ENCODE measurements around the gene RAD51. TPM values are rescaled to one million over a fixed set of nuclear protein-coding genes. Genes with fewer than 3 reads are reported as not detected.

Gene RAD51
- total and polyA plus RNA-seq, 2 donors (not counting 1 experiment from before 2014, with no cell fraction given): 1.3 to 5.0 TPM

Other genes with a start within 250 kb of the RAD51 start
- 6.7 and 7.4 TPM in 2 replicates for gene CHST14, start 224.2 kb upstream of the RAD51 start, total RNA-seq
- gene CHST14, start 224.2 kb upstream of the RAD51 start, polyA plus RNA-seq: 18.1 and 18.8 TPM in 2 replicates
- gene CCDC32, start 130.1 kb upstream of the RAD51 start, total RNA-seq: 14.4 and 14.5 TPM in 2 replicates
- 15.6 and 20.7 TPM in 2 replicates for gene CCDC32, start 130.1 kb upstream of the RAD51 start, polyA plus RNA-seq
- gene RPUSD2, start 125.9 kb upstream of the RAD51 start, total RNA-seq: 11.6 and 13.1 TPM in 2 replicates
- gene RPUSD2, start 125.9 kb upstream of the RAD51 start, polyA plus RNA-seq: 4.9 and 6.5 TPM in 2 replicates
- 2.1 and 5.0 TPM in 2 replicates for gene KNL1, start 100.9 kb upstream of the RAD51 start, total RNA-seq
- gene KNL1, start 100.9 kb upstream of the RAD51 start, polyA plus RNA-seq: 3.9 and 14.5 TPM in 2 replicates
- 14.1 and 16.0 TPM in 2 replicates for gene RMDN3, start 60.1 kb downstream of the RAD51 start, total RNA-seq
- 18.9 and 22.7 TPM in 2 replicates for gene RMDN3, start 60.1 kb downstream of the RAD51 start, polyA plus RNA-seq
- 1.8 and 2.5 TPM in 2 replicates for gene GCHFR, start 68.9 kb downstream of the RAD51 start, total RNA-seq
- gene GCHFR, start 68.9 kb downstream of the RAD51 start, polyA plus RNA-seq: 1.4 and 1.6 TPM in 2 replicates
- under 0.01 and 0.17 TPM in 2 replicates for gene C15orf62, start 74.8 kb downstream of the RAD51 start, total RNA-seq
- gene C15orf62, start 74.8 kb downstream of the RAD51 start, polyA plus RNA-seq: 0.02 TPM in 1 of 2 replicates, not detected in the other
- 21.3 and 23.6 TPM in 2 replicates for gene ZFYVE19, start 111.9 kb downstream of the RAD51 start, total RNA-seq
- gene ZFYVE19, start 111.9 kb downstream of the RAD51 start, polyA plus RNA-seq: 14.1 and 26.2 TPM in 2 replicates
- gene DNAJC17, start 112.3 kb downstream of the RAD51 start, total RNA-seq: 12.8 and 17.7 TPM in 2 replicates
- gene DNAJC17, start 112.3 kb downstream of the RAD51 start, polyA plus RNA-seq: 41.8 and 51.3 TPM in 2 replicates
- gene PPP1R14D, start 133.5 kb downstream of the RAD51 start, total RNA-seq: not detected in 2 replicates
- not detected in 2 replicates for gene PPP1R14D, start 133.5 kb downstream of the RAD51 start, polyA plus RNA-seq
- under 0.01 TPM in 2 replicates for gene SPINT1, start 148.9 kb downstream of the RAD51 start, total RNA-seq
- 0.09 and 0.16 TPM in 2 replicates for gene SPINT1, start 148.9 kb downstream of the RAD51 start, polyA plus RNA-seq
- under 0.01 TPM in 1 of 2 replicates, not detected in the other for gene RHOV, start 179.1 kb downstream of the RAD51 start, total RNA-seq
- gene RHOV, start 179.1 kb downstream of the RAD51 start, polyA plus RNA-seq: not detected in 2 replicates
- gene VPS18, start 199.3 kb downstream of the RAD51 start, total RNA-seq: 33.4 and 36.7 TPM in 2 replicates
- gene VPS18, start 199.3 kb downstream of the RAD51 start, polyA plus RNA-seq: 15.5 and 21.3 TPM in 2 replicates
- under 0.01 TPM in 2 replicates for gene DLL4, start 234.2 kb downstream of the RAD51 start, total RNA-seq
- gene DLL4, start 234.2 kb downstream of the RAD51 start, polyA plus RNA-seq: 0.18 and 1.0 TPM in 2 replicates